Right kidney (tissue), 1 donor: ENCODE data around the gene SERTAD1.
"Not testable (repeated sequence)": the region's sequence is repeated elsewhere in the genome, so short reads cannot be mapped to it uniquely, and the experiment has no call there.

Source experiments
- DNase-seq: peaks from one replicate; pipeline ENCODE4 v3.0.0-alpha.2; 2016

SERTAD1 gene

GRCh38 chr19:40422748-40423566 is 2.8 kb downstream of the SERTAD1 start:
- DNase-seq = no peak

DNA sequence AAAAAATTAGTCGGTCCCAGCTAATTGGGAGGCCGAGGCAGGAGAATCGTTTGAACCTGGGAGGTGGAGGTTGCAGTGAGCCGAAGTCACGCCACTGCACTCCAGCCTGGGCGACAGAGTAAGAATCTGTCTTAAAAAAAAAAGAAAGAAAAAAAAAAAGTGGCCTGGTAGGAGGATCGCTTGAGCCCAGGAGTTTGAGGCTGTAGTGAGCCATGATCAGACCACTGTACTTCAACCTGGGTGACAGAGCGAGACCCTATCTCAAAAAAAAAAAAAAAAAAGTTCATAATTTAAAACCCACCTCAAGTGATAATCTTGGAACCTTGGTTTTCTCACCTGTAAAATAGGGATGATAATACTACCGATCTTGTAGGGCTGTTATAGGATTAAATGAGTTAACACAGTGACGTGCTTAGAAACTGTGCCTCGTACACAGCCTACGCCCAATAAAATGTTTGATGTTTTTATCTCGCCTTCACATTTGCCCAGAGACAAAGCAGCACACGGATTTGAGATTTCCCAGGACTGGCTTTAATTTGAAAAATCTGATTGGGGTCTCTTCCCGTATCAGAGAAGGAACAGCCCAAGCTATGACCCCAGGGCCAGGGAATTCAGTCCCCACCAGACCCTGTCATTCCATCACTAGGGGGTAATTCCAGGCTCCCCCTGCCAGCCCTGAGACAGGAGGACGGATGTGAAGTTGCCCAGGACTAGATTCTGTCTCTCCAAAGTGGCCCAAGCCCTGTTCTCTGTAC is 3.6 kb downstream of the SERTAD1 start:
- DNase-seq = no peak

DNA sequence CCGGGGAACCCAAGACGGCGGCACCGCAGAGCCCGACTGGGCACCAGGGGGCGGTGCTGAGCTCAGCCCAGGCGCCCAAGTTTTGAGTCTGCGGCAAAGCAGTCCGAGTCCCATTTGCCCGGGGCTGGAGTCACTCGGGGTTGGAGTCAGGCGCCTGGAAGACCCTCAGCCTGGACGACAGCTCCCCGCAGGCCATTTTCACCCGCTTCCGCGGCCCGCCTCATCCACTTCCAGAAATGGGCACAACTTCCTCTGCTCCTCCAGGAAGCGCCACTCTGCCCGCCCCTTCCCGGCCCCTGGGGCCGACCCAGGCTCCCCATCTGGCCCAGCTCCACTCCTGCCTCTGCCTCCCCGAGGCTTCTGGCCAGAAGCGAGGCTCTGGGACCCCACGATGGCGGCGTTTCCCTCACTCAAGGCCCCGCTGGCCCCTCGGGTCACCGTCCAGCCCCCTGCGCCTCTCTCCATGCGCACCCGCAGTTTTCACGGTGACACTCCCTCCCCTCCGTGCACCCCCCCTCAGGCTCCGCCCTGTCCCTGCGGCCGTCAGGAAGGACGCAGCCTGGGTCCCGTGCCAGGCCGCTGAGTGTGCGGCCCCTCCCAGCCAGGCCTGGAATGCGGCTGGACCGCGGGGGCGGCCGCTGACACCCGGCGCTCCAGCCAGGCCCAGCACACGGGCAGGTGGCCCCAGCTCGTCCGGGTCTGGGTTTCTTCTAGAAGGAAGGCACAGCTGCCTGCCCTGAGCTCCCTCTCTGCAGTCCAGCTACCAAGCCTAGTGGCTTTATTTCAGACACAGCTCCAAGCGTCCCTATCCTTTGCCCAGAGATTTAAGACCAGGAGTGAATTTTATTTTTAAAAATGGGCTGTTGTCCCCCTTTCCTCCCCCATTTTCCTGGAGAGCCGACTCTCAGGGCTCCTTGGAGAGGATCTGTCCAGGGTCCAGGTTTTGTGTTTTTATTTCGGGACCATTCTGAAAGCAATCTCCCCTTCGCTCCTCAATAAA is 4.7 kb downstream of the SERTAD1 start:
- DNase-seq = peak; percentile 99

- no peak for DNase-seq
These were observed 5.4 kb downstream of the SERTAD1 start for GRCh38 chr19:40420451-40420765.

GRCh38 chr19:40419780-40420179 is 6.0 kb downstream of the SERTAD1 start:
- no peak for DNase-seq

DNA sequence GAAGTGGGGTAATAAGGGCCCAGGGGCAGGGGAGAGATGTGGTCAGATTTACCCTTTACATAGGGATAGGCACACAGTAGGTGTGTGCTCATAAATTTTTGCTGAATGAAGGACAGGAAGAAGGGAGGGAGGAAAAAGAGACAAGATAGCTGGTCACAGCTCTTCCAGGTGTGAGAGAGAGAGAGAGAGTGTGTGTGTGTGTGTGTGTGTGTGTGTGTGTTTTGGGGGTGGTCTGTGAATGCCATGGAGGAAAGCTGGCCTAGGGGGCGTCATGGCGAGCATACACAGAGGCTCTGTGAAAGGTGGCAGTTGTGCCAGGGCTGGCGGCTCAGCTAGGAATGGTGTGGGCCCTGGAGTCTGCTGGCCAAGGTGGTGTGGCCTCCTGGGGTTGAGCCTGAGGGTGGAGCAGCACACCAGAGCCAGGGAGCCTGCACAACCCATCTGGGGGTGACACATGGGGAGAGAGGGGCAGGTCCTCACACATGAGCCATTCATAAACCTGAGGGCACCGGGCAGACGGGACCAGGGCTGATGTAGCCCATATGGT is 6.7 kb downstream of the SERTAD1 start:
- DNase-seq = no peak

DNA sequence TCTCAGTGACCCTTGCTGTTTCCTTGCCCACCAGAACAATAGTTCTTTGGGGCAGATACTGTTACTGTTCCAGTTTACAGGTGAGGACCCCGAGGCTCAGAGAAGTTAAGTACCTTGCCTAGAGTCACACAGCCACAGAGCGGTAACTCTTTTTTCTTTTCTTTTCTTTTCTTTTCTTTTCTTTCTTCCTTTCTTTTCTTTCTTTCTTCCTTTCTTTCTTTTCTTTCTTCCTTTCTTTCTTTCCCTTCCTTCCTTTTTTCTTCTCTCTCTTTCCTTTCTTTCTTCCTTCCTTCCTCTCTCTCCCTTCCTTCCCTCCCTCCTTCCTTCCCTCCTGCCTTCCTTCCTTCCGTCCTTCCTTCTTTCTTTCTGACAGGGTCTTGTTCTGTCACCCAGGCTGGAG is 7.8 kb downstream of the SERTAD1 start:
- DNase-seq = no peak

DNA sequence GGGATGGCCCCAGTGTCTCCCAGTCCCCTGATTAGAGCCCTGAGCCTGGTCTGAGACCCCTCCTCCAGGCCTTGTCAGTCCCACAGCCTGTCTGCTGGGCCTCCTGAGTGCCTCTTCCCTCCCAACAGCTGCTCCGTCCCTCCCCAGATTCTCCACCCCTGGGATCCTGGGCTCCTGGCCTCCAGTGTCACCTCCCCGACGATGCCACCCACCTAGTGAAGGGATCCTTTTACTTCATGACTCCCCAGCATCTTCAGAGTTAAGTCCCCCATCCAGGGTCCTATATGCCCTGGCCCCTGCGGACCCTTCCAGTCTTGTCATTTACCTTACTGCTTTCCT is 8.2 kb downstream of the SERTAD1 start:
- DNase-seq = no peak

DNA sequence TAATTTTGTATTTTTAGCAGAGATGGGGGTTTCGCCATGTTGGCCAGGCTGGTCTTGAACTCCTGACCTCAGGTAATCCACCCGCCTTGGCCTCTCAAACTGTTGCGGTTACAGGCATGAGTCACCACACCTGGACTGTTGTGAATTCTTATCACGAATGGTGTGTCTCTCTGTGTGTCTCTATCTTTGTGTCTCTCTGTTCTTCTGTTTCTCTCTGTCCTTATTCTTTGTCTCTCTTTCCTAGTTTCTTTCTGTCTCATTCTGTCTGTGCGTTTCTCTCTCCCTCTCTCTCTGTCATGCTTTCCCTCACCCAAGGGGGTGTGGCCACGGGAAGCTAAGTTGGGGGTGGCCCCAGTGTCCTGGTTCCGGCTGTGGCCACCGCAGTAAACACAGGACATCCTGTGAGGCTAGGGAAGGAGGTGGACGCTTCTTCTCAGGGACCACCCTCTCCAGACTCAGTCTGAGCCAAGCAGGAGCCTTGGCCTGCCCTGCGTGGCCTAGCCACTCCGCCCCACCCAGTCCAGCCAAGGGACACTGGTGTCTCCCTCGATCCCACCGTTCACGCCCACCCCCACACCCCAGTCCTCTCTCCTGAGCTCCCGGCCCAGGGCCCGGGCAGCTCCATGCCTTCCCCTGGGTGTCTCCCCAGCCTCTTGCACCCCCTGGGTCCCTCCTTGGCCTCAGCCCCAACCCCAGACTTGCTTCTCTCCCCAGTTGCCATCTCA is 8.7 kb downstream of the SERTAD1 start:
- DNase-seq = no peak

- DNase-seq = no peak
These were observed 10.0 kb downstream of the SERTAD1 start for GRCh38 chr19:40415768-40416167.

DNA sequence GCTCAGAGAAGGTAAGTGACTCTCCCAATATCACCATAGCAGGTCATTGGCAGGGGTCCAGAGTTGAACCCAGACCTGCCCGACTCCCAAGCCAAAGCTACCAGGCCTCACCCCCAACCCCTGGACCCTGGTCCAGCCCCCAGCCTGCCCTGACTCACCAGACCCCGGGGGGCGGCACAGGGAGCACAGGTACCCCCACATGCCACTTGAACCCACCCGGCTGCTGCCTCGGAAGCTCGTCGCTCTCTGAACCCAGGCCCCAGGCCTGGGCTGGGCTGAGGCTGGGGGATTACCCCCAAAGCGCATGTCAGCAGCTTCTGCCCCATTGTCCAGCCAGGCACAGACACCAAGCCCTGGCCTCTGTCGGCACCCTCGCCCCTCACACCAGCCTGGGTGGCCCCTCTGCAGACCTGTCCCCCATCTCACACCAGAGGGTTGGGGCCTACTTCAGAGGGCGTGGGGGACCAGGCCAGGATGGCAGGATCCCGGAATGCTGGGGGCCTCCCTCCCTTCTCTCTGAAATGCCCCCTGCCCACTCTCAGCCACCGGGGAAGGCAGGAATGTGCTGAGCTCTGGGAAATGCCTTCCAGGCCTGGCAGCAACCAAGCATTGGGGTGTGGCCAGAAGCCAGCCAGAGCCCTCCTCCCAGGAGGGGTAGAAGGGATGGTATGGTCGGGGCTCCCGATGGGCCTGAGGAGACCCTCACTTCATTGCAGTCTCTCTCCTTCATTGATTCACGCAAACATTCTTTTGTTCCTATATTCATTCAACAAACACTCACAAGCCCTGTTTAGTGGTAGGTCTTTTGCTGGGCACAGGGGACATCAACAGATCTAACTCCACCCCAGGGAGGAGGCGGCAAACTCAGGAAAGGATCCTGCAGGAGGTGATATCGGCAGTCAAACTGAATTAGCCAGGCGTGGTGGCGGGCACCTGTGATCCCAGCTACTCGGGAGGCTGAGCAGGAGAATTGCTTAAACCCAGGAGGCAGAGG is 11.0 kb downstream of the SERTAD1 start:
- DNase-seq = no peak

- DNase-seq = no peak
These were observed 12.4 kb downstream of the SERTAD1 start, which contains the start of gene PRX for GRCh38 chr19:40413291-40413845. Gene PRX, minus strand, starts transcription at chr19:40413378. Its CDS starts 5,446 bp downstream, at chr19:40407932.

GRCh38 chr19:40412866-40413265 is 12.9 kb downstream of the SERTAD1 start:
- no peak for DNase-seq

- no peak for DNase-seq
These were observed 13.8 kb downstream of the SERTAD1 start for GRCh38 chr19:40411958-40412499.

DNA sequence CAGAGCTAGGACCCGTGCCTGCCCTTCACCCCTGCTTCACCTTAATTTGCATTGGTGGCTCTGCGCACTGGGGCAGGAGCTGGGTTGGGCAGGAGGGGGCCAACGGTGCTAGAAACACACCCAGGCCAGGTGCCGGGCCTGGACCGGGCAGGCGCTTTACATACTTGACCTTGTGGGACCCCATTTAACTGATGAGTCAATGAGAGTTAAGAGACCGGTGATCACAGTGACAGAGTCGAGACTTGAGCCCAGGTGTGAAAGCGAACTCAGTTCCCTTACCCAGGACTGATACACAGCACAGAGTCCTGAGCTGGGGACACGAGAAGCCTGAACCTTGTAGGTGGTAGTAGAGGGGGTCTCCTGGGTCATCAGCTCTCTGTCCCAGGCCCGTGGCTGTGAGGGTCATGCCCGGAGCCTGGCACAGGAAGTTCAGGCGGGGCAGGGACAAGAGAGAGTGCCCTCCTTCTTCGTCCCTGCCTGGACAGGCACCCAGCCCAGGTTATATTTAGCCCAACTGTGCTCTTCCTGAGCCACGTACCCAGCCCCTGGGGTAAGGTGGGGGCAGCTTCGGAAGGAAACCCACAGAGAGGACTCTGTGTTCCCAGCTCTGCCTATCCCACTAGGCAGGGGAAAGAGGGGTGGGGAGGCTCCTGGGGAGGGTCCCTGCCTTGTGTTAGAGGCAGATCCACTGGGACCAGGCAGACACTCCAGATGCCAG is 14.5 kb downstream of the SERTAD1 start:
- DNase-seq = no peak

GRCh38 chr19:40410030-40410389 is 15.8 kb downstream of the SERTAD1 start:
- no peak for DNase-seq

DNA sequence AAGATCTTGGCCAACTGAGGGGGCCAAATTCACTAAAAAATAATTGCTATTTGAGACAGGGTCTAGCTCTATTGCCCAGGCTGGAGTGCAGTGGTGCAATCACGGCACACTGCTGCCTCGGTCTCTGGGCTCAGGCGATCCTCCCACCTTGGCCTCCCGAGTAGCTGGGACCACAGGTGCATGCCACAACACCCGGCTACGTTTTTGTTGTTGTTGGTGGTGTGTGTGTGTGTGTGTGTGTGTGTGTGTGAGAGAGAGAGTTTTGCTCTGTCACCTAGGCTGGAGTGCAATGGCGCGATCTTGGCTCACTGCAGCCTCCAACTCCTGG is 17.2 kb downstream of the SERTAD1 start:
- DNase-seq = not testable (repeated sequence)

DNA sequence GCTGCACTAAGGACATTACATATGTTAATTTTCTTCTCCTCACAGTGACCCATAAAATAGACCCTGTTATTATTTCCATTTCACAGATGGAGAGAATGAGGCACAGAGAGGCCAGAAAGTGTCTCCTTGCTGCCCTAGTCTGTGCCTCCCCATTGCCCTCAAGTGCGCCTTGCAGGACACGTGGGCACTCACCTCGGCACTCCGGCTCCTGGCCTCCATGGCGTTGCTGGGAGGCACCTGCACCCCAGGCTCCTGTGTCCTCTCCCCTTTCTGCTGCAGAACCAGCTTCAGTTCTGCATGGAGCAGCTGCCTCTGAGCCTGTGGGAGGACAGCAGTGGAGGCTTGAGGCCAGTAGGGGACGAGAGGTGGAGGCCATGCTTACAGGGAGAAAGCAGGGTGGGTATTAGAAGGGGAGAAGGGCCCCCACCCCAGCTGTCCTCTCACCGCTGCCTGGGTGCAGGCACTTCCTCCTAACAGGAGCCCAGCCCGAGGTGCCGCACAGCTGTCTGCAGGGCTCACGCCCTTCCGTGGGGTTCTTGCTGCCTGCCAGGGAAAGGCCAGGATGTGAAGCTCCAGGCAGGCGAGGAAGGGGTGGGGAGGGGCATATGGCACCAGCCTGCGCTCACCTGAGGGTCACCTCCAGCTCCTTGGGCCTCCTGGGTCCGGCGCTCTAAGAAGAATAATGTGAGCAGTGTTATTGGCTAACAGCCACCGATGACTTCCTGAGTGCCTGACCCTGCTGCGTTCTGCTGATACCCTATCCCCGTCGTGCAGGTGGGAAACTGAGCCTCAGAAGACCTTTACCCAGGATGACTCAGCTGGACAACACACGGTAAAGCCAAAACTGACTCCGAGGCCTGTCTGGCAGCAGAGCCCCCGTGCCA is 17.8 kb downstream of the SERTAD1 start:
- no peak for DNase-seq
